Transverse colon (tissue), 4 donors: ENCODE data around the gene DICER1. TPM values are rescaled to one million over a fixed set of nuclear protein-coding genes. Genes with fewer than 3 reads are reported as not detected.

Experiments
- DNase-seq: peaks from one replicate; pipeline ENCODE4 v3.0.0-alpha.2; 2019
- H3K27ac ChIP-seq, 4 donors: fragments of 200-600 bp; sonication (generic); 2 replicates each; pipeline ENCODE4 v1.5.1; 2016 to 2018; ENCODE audit warnings: inconsistent platforms in 4 of 4
- H3K27me3 ChIP-seq: fragments of 200-600 bp; sonication (generic); 2 replicates; pipeline ENCODE4 v1.5.1; 2017; ENCODE audit warnings: inconsistent platforms
- H3K36me3 ChIP-seq, 4 donors: fragments of 200-600 bp; sonication (generic); 2 replicates each; pipeline ENCODE4 v1.5.1; 2017 to 2019; ENCODE audit warnings: inconsistent platforms in 4 of 4
- H3K4me1 ChIP-seq, 4 donors: fragments of 200-600 bp; sonication (generic); 2 replicates each; pipeline ENCODE4 v1.5.1; 2017 to 2020; ENCODE audit warnings: inconsistent platforms in 4 of 4
- H3K4me3 ChIP-seq, 4 donors: fragments of 200-600 bp; sonication (generic); 1 replicate in 1 of 4; 2 replicates in 3 of 4; pipeline versions ENCODE4 v1.5.1 to v1.6.1; 2017 to 2019; ENCODE audit warnings: inconsistent platforms in 4 of 4
- H3K9me3 ChIP-seq, 2 donors: fragments of 200-600 bp; sonication (generic); 2 replicates each; pipeline ENCODE4 v1.5.1; 2017 to 2019; ENCODE audit warnings: inconsistent platforms in 2 of 2
- EP300 ChIP-seq: sonication (generic); formaldehyde crosslinking; IDR thresholded peaks from one replicate; pipeline ENCODE4 v1.6.1; 2017; ENCODE audit warnings: antibody characterized with exemption, low read depth
- POLR2A ChIP-seq: fragments of 450-650 bp; IDR thresholded peaks from one replicate; pipeline ENCODE4 v1.6.1; 2016; ENCODE audit warnings: antibody characterized with exemption, mild to moderate bottlenecking, moderate library complexity
- POLR2AphosphoS5 ChIP-seq, 3 donors: sonication (generic); formaldehyde crosslinking; IDR thresholded peaks; one replicate each; pipeline ENCODE4 v1.6.1; 2016; ENCODE audit warnings: antibody characterized with exemption in 3 of 3
- WGBS, 2 donors: methylation state at CpG; one replicate each; pipeline ENCODE4 v1.1.5; 2018; ENCODE audit warnings: low coverage in 1 of 2; 5-methylcytosine and 5-hydroxymethylcytosine counted together
- in situ Hi-C, 4 donors: fragments of 200-750 bp; cut with MboI; loops; one replicate each; pipeline versions ENCODE4 v1.15.0 to v1.15.1; 2017; ENCODE audit warnings: low sequenced_read_pairs in 3 of 4, low pct_ligation_motif_present in 1 of 4, low pct_unique_long_range_greater_than_20kb in 1 of 4
- intact Hi-C: fragments of 100-400 bp; cut with DNase I; formaldehyde crosslinking; loops from one replicate; pipeline ENCODE4 v1.15.1; 2023; ENCODE audit warnings: low total_unique reads
- total RNA-seq, 4 donors: library from RNA; depleted of rRNA; stranded (reverse); fragments of >200 nt; gene quantifications; one replicate each; pipeline ENCODE4 v1.1.0, GENCODE V29; 2016
- TF ChIP-seq, protein P1 (sequence below), 5 experiments: fragments of 200-600 bp in 3 of 5; fragments of 450-650 bp in 2 of 5; sonication (generic) in 3 of 5; IDR thresholded peaks; 1 replicate in 2 of 5; 2 replicates in 3 of 5; pipeline ENCODE4 v1.5.1; 2016 to 2017; ENCODE audit warnings: antibody characterized with exemption in 5 of 5, inconsistent platforms in 3 of 5, mild to moderate bottlenecking in 2 of 5, moderate library complexity in 1 of 5

The DICER1 gene
- total RNA-seq, 4 donors from 2014 or later, result 45.6 to 102 (median 71.4) TPM

- Histone ChIP-seq H3K4me1 (peaks cover 0 to 13% (median 2%) of the 10 kb centered on the region in 4 donors), H3K36me3 (no peaks in the 10 kb centered on the region), H3K27me3 (no peaks in the 10 kb centered on the region), H3K9me3 (no peaks in the 10 kb centered on the region), H3K27ac (no peak overlapping the region), H3K4me3 (no peak overlapping the region)
- in situ Hi-C loops (no loop called here), intact Hi-C loops (no loop called here)
- WGBS, 2 donors, result 40 to 49% methylated on average over 2 of the region's 2 CpGs
- no peak for TF ChIP-seq POLR2AphosphoS5 (IDR thresholded peaks at IDR 0.05)
- no peak for TF ChIP-seq POLR2A
- TF ChIP-seq EP300, result no peak
- TF ChIP-seq, protein P1, sequence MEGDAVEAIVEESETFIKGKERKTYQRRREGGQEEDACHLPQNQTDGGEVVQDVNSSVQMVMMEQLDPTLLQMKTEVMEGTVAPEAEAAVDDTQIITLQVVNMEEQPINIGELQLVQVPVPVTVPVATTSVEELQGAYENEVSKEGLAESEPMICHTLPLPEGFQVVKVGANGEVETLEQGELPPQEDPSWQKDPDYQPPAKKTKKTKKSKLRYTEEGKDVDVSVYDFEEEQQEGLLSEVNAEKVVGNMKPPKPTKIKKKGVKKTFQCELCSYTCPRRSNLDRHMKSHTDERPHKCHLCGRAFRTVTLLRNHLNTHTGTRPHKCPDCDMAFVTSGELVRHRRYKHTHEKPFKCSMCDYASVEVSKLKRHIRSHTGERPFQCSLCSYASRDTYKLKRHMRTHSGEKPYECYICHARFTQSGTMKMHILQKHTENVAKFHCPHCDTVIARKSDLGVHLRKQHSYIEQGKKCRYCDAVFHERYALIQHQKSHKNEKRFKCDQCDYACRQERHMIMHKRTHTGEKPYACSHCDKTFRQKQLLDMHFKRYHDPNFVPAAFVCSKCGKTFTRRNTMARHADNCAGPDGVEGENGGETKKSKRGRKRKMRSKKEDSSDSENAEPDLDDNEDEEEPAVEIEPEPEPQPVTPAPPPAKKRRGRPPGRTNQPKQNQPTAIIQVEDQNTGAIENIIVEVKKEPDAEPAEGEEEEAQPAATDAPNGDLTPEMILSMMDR (IDR thresholded peaks at IDR 0.05), result no peak
- DNase-seq, result no peak
These were observed 17.0 kb upstream of the DICER1 start for GRCh38 chr14:95174184-95174792.

GRCh38 chr14:95173518-95173917 lies 16.2 kb upstream of the DICER1 start:
- in situ Hi-C loops, result no loop called here
- intact Hi-C loops, result no loop called here
- no peak for DNase-seq
- Histone ChIP-seq H3K27ac (no peak overlapping the region), H3K36me3 (no peaks in the 10 kb centered on the region), H3K4me3 (no peak overlapping the region), H3K4me1 (peaks cover 0 to 13% (median 2%) of the 10 kb centered on the region in 4 donors), H3K27me3 (no peaks in the 10 kb centered on the region), H3K9me3 (no peaks in the 10 kb centered on the region)
- TF ChIP-seq POLR2AphosphoS5 (IDR thresholded peaks at IDR 0.05), result no peak
- no peak for TF ChIP-seq EP300
- no peak for TF ChIP-seq POLR2A
- TF ChIP-seq, protein P1 (IDR thresholded peaks at IDR 0.05), result no peak

GRCh38 chr14:95167177-95167576 lies 9.8 kb upstream of the DICER1 start:
- Histone ChIP-seq H3K4me1 (peaks cover 0 to 5% (median 2%) of the 10 kb centered on the region in 4 donors), H3K36me3 (no peaks in the 10 kb centered on the region), H3K9me3 (no peaks in the 10 kb centered on the region), H3K27ac (peak overlapping the region in 1 of 4 donors; percentile 25), H3K27me3 (no peaks in the 10 kb centered on the region), H3K4me3 (no peak overlapping the region)
- in situ Hi-C loops (no loop called here), intact Hi-C loops (no loop called here)
- TF ChIP-seq EP300, result no peak
- TF ChIP-seq, protein P1 (IDR thresholded peaks at IDR 0.05), result peak in 1 of 5 experiments; percentile 10
- WGBS, 2 donors, result 81% methylated on average over 2 of the region's 2 CpGs; no CpG with 5 or more reads in 1 of the 2 donors
- no peak for DNase-seq

DNA sequence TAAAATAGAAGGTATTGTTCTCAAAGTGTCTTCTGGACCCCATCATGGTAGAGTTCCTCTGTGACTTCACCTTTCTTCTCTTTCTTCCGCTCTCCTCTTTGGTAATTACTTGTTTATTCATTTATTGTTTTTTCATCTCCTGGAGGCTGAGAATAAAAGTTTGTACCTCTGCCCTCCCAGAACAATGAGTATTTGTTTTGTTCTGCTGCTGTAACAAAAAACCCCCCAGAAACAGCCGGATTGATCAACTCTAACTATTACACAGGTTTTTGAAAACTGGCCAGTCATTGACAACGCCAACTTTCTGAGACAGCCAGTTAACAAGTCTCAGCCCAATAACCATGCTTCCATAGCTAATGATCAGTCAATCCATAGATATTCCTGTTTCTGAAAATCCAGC lies 8.2 kb upstream of the DICER1 start:
- WGBS, 2 donors, result 90 to 95% methylated on average over 3 of the region's 3 CpGs
- no peak for DNase-seq
- Histone ChIP-seq H3K4me3 (no peak overlapping the region), H3K27ac (no peak overlapping the region), H3K27me3 (no peaks in the 10 kb centered on the region), H3K4me1 (peaks cover 0 to 5% (median 2%) of the 10 kb centered on the region in 4 donors), H3K36me3 (no peaks in the 10 kb centered on the region), H3K9me3 (no peaks in the 10 kb centered on the region)
- intact Hi-C loops, result no loop called here
- TF ChIP-seq EP300, result no peak
- TF ChIP-seq, protein P1 (IDR thresholded peaks at IDR 0.05), result no peak
- in situ Hi-C loops, result no loop called here
